Measurements from ENCODE around the gene TOR4A.

TOR4A gene

GRCh38 chr9:137296670-137297664 lies 19.4 kb downstream of the TOR4A start:
- no peak for DNase-seq

- no peak for DNase-seq
Observed at GRCh38 chr9:137297966-137298365, 20.4 kb downstream of the TOR4A start.

- no peak for DNase-seq
Observed at GRCh38 chr9:137298401-137299202, 21.1 kb downstream of the TOR4A start.

DNA sequence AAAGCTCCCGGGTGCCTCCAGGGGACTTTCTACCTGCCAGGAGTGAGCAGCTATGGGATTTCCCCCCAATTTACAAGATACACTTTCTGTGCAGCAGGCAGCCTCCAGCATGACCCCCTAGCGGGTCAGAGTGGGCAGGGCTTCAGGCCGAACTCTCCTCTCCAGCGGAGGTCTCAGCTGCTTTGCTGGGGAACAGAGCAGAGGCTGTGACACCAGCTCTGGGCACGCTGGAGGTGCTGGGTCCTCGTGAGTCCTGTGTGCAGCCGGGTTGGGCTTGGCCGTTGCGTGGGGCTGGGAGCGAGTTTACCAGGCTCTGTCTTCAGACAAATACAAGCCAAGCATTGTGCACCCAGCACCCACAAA lies 21.7 kb downstream of the TOR4A start:
- no peak for DNase-seq

DNA sequence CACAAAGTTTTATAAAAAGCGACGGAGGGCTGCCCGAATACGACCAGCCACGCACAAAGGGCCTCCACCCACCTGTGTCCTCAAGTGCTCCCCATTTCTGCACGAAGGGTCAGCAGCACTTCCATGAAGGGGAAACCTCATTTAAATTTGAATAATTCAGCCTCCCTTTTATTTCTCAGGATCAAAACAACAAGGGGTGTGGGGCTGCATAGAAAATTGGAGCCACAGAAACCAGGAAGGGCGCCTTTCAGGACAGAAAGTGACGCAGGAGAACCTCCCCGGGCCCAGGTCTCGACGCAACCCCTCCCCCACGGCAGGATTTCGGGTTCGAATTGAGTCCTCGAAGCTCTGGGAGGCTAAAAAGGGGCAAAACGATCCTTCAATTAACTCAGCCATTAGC lies 22.4 kb downstream of the TOR4A start:
- no peak for DNase-seq

DNA sequence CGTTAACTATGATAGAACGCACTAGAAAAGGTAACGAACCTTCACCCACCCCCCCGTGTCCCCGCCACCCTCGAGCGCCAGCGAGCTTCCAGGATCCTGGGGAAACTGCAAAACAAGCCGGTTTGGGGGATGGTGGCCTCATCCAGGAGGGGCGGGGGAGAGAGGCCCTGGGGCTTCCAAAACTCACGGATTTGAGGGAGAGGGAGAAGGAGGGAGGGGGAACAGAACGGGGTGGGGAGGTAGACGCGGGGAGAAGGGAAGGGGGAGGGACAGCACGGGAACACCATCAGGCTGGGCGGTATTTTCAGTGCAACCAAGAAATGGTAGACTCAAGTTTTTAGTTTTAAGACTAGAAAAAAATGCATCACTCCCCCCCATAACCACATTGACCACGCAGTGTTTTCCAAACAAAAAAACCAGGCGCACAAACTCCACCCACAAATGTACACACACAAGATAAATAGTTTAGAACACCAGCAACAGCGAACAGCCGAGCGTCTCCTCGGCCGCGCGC lies 23.1 kb downstream of the TOR4A start:
- DNase-seq, result no peak

GRCh38 chr9:137301081-137301947 lies 23.8 kb downstream of the TOR4A start:
- peak; percentile 47 for DNase-seq

GRCh38 chr9:137302118-137302448 lies 24.6 kb downstream of the TOR4A start, which contains the start of gene NRARP:
Gene NRARP, minus strand, starts transcription at chr9:137302271. Its CDS starts 343 bp downstream, at chr9:137301928.
- peak; percentile 70 for DNase-seq

DNA sequence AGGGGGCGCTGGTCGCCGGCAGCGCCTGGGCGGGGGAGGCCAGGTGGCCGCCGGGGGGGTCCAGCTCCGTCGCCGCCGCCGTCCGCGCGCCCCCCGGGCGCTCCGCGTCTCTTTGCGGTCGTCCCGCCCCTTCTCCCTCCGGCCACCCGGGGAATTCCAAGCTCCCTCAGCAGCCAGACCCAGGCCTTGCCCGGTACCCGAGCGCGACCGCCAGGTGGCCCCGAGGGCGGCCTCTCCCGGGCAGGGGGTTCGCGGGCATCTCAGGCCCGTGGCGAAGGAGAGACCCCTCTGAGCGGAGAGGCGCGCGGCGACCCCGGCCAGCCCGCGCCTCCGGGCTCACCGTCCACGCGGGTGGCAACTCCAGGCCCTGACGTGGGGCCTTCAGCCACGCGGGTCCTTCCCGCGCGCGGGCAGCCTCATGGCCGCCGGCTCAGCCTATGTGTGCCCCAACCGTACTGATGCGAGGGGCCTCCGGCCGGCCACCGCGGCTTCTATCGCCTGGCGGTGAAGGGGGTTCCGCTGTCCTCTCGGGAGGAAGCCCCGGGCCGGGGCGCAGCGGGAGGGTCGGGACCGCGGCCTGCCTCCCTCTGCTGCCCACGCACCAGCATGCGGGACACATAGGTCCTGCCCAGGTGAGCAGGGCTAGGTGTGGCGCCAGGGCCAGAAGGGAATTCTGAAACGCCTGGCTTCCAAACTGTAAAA lies 25.1 kb downstream of the TOR4A start:
- DNase-seq, result no peak

DNA sequence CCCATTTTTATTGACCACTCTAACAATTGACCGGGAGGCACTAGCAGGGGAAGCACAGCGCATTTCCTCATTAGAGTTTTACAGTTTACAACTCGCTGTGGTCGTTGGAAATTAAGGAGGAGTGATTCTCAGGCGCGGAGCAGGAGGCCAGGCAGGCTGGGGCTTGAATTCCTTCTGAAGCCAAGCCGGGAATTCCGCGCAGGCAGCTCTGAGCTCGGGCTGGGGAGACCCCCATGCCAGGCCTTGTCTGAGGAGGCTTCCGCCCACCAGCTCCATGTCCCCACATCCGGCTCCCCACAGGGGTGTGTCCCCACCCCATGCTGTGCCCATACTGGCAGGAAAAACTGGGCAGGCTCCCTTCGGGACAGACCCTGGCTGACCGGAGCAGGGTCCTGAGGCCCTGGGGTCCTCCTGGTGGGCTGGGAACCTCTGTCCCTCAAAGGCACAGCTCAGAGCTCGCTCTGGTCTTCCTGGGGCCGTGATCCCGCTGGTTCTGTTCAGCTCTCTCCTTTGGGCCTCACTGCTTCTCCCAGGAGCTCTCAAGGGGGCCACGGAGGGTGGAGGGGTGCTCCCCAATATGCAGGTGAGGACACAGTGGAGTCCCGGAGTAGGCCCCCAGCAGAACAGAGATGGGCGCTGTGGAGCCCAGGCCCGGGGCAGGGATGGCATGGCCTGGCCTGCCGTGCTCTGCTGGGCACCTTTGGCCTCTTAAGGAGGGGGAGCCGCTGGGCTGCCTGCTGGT lies 25.8 kb downstream of the TOR4A start:
- no peak for DNase-seq

GRCh38 chr9:137303893-137304382 lies 26.4 kb downstream of the TOR4A start:
- DNase-seq, result no peak

DNA sequence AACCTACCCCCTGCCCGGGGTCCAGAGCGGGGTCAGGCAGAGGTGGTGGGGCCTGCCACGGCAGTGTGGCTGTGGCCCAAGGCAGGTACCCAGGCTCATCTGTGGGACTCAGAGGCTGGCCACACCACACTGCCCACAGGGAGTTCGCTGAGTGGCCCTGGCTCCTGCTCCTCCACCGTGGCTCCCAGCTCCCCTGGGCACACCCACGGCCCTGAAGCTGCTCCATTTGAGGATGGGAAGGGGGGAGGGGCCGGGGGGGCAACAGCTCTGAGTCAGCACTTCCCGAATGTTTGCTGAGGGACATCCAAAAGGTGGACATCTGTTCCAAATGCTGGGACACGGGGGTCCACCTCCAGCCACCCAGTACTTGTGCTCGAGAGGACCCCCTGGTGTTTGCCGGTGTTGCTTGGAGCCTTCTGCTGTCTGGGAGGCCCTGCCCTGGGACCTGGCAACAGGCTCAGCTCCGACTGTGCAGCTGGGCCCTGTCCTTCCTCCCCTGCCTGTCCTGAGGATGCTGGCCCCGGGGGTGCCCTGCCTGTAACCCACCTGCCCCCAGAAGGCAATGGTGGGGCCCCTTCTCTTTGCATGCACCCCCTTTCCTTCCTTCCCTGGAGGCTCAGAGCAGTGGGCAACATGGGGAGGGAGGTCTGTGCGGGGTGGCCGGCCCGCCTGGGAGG lies 27.0 kb downstream of the TOR4A start:
- DNase-seq, result no peak

DNA sequence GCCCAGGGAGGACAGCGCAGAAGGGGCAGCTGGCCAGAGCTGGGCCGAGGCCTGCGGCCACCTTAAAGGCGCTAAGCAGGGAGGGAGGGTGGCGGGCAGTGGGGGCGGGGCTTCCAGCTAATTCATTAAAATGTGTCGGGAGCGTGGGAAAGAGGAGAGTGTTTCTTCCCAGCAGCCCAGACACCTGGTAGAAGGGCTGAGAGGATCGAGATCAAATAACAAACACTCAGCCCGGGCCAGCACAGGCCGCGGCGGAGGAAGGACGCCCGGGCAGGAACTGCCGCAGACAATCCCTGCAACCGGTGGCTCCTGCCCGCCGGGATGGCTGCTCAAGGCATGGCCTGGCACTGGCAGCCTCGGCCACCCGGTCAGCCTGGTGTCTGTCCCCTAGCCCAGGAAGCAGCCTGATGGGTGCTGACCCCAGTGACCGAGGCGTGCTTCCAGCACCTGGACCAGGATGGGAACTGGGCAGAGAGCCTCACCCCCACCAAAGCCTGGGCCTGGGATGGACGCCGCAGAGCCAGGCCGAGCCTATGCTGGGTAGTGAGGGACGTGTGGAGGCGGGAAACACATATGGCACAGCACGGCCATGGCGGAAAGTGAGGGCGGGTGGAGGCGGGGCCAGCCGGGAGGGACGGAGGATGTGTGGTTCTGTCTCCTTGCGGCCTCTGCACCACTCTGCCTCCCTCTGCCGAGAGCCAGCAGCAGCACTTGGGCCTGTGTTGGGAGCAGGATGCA lies 27.7 kb downstream of the TOR4A start:
- DNase-seq, result peak; percentile 84

DNA sequence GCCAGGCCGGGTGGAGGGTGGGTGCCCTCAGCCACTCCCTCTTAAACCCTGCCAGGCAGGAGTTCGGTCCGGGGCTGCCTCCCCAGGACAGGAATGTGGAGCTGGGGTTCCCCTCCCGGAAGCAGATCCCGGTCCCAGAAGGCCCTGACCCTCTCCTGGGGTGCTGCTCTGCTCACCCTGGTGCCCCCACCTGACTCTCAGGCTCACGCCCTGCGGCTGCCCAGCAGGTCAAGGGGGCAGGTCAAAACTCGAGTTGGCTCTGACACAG lies 28.2 kb downstream of the TOR4A start:
- DNase-seq, result no peak

- DNase-seq, result no peak
Observed at GRCh38 chr9:137306066-137306849, 28.7 kb downstream of the TOR4A start.

DNA sequence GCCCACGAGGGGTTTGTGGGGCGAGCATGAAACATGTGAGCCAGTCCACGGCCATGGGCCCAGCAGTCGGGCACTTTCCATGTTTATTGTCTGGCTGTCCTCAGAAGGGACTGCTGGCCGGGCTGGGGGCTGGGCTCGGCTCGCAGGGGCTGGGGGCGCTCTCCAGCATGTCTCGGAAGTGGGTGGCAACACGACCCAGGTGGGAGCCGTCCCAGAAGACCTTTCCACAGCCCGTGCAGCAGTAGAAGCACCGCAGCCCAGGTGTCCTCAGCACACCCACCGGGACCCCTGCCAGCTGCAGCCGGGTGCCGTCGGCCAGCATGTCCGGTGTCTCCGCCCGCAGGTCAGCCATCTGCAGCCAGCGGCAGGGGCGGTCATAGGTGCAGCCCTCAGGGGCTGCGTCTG lies 29.3 kb downstream of the TOR4A start:
- DNase-seq, result no peak

- DNase-seq, result peak; percentile 31
Observed at GRCh38 chr9:137307255-137308056, 29.9 kb downstream of the TOR4A start.

DNA sequence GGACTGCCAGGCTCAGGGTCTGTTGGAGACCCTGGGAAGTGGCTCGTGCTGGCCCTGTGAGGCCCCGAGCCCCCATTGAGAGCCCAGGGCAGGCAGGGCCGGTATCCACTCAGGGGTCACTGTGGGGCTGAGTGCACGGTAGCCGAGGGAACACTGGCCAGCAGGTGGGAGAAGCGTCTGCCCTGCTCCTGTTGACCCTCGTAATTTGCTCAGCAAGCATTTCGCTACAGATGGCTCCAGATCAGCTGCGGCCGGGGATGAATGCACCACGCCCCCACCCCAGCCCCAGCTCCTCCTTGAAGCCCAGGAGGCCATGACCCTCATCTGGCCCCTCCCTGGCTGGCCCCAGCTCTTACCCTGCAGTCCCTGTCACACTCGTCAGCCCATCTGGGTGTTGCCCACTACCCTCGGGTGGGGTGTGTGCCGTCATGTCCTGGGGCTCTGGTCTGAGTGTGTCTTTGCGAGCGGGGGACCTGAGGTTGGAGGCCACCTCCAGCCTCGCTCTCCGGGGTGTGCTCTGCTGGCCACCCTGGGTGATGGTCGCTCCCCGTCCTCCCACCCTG lies 30.6 kb downstream of the TOR4A start:
- DNase-seq, result no peak

All from NCI-H510A (cell line).